Motor neuron (in vitro differentiated cells): ENCODE results near the gene PUDP. TPM values are rescaled to one million over a fixed set of nuclear protein-coding genes. Genes with fewer than 3 reads are reported as not detected.

Experiments used
- ATAC-seq, 8 experiments: fragments of 200-7000 bp; cut with Tn5 transposase; replicated peaks in 6 of 8; 2 replicates each; pipeline ENCODE4 v1.8.0; 2021; ENCODE audit warnings: mild to moderate bottlenecking in 8 of 8, moderate library complexity in 8 of 8
- H3K27ac ChIP-seq, 2 donors: fragments of 250-450 bp; sonication (Bioruptor Pico); 2 replicates each; pipeline ENCODE4 v1.9.0; 2021; ENCODE audit warnings: antibody characterized with exemption in 2 of 2, mild to moderate bottlenecking in 2 of 2, moderate library complexity in 1 of 2
- H3K4me1 ChIP-seq, 2 donors: fragments of 250-450 bp; sonication (Bioruptor Pico); replicated peaks in 1 of 2; 2 replicates each; pipeline ENCODE4 v1.6.1; 2021; ENCODE audit warnings: antibody characterized with exemption in 2 of 2, mild to moderate bottlenecking in 2 of 2, moderate library complexity in 1 of 2
- H3K4me3 ChIP-seq, 5 donors: fragments of 250-450 bp; sonication (Bioruptor Pico); 2 replicates each; pipeline ENCODE4 v1.9.0; 2021; ENCODE audit warnings: antibody characterized with exemption in 5 of 5, mild to moderate bottlenecking in 5 of 5, moderate library complexity in 4 of 5
- WGBS, 10 experiments: fragments of 450-650 bp; shearing (Covaris generic); methylation state at CpG; one replicate each; pipeline ENCODE4 v1.0.0; 2022; 5-methylcytosine and 5-hydroxymethylcytosine counted together
- in situ Hi-C, 9 experiments: fragments of 400-800 bp; cut with MboI; loops; one replicate each; pipeline ENCODE4 v1.15.0; 2021; ENCODE audit warnings: low sequenced_read_pairs in 9 of 9, low pct_unique_long_range_greater_than_20kb in 2 of 9; ENCODE audit not compliant: unreplicated experiment in 9 of 9
- total RNA-seq, 8 experiments: library from RNA; unstranded; fragments of 300-600 nt; gene quantifications; 2 replicates each; pipeline versions ENCODE4 v1.2.3 to v1.2.4, GENCODE V29; 2022

The PUDP gene
- total RNA-seq, 8 experiments from 2014 or later: 5.4 to 17.7 (median 10.6) TPM

DNA sequence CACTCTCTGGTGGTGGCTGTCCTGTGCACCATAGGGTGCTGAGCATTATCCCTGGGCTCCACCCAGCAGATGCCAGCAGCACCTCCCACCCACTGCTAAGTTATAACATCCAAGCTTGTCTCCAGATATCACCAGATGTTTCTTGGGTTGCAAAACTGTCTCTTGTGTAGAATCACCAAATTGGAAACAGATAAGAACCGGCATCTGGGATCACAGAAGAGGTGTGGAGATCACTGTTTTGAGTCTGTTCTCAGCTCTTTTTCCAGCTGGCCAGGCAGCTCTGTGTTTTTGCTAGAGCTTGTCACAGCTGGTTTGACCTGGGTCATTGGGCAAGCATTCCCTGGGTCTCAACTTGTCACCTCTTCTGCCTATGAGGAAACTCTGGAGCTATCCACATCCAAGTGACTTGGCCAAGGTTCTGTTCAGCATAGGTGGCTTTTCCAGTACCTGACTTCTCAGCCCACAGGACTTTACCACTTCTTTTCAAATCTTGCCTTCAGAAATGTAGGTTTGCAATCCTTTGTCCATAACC, 15.3 kb upstream of the PUDP start:
- WGBS, 10 experiments: 60 to 100% methylated on average over 1 of the region's 1 CpG; no CpG with 5 or more reads in 8 of the 10 experiments
- Histone ChIP-seq H3K4me3 (no peak overlapping the region), H3K27ac (no peak overlapping the region), H3K4me1 (no peaks in the 10 kb centered on the region)
- ATAC-seq: no peak
- in situ Hi-C loops: no loop called here

DNA sequence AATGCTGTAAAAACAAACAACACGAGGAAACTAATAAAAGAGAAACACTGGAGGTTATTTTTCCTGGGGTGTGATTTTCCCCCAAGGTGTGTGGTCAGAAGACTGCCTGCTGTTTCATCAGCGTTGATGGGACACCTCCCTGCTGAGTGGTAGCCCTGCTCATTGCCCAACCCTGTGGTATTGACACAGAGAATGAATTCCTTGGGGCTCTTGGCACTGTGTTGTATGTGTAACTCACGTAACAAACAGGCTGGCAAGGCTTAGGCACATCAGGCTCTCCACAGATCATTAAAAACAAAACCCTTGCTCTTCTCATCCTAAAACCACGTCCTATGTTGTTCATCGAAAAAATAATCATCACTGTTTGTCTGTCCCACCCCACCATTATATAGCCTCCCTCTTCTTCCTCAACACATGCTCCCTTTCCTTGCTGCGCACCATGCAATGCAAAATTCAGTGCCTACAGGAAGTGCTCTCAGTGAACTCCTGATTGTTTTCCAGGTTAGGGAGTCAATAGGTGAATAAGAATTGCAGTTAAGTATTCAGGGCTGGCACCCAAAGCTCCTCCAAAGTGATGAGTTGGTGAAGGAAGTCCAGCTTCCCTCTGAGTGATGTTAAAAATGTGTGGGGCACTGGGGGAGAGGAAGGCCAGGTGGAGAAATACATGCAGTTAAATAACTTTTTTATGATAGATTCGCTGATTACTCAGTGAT, 11.4 kb upstream of the PUDP start:
- no peak overlapping the region for H3K27ac ChIP-seq
- peak in 3 of 8 experiments; percentile 28 to 32 (median 29) for ATAC-seq
- in situ Hi-C loops: no loop called here
- no peak overlapping the region for H3K4me3 ChIP-seq
- H3K4me1 ChIP-seq: peaks cover 0 to 4% of the 10 kb centered on the region in 2 donors
- WGBS, 10 experiments: 40 to 100% (median 84%) methylated on average over 1 to 5 of the region's 7 CpGs; no CpG with 5 or more reads in 4 of the 10 experiments

DNA sequence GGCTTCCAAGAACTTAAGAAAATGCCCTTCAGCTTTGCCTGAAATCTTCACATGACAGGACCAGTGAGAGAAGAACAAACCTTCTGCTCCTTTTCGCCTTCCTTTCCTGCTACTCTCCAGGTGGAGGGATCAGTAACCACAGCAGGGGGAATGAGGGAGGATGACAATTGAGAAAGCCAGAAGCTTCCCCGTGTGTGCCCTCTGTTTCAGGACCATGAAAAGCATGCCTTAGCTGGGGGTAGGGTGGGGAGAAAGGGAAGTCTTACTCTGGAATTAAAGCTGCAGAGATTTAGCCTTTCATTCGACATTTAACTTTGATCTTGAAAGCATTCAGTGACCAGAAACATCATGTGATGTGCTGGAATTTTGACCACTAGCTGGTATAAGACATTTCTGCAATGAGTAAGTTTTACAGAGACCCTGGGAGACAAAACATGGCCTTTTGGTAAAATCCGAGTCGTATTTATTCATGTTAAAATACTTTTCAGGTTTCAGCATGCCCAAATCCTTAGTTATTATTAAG, 10.6 kb upstream of the PUDP start:
- no peak for ATAC-seq

DNA sequence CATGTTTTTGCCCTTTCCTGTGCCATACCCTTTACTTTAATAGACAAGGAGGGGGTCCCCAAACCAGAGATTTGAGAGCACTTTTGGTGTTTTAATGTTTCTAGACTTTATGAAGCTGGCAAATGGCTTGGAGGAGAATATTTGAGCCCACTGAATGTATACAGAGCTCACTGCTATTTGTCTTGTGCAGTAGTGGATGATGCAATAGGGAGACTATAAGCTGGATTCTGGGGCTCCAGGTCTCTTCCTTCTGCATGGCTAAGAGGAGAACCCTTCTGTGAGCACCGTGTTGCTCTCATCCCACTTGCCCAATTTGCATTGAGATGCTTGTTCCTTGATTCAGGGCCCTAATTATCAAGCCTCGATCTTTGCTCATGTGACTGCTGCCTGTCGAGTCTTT, 8.9 kb upstream of the PUDP start:
- no peak overlapping the region for H3K4me3 ChIP-seq
- ATAC-seq: no peak
- H3K27ac ChIP-seq: no peak overlapping the region
- 0 to 76% (median 62%) methylated on average over 1 to 3 of the region's 3 CpGs; no CpG with 5 or more reads in 6 of the 10 experiments for WGBS, 10 experiments
- peaks cover 0 to 4% of the 10 kb centered on the region in 2 donors for H3K4me1 ChIP-seq
- in situ Hi-C loops: no loop called here

More for the DNA sequence above, 10.6 kb upstream of the PUDP start:
- no peak overlapping the region for H3K27ac ChIP-seq
- no peak overlapping the region for H3K4me3 ChIP-seq
- in situ Hi-C loops: no loop called here
- WGBS, 10 experiments: 65 to 100% (median 80%) methylated on average over 2 to 4 of the region's 5 CpGs; no CpG with 5 or more reads in 3 of the 10 experiments
- H3K4me1 ChIP-seq: peaks cover 0 to 4% of the 10 kb centered on the region in 2 donors

GRCh38 chrX:7155163-7155562, 7.2 kb upstream of the PUDP start:
- no peak for ATAC-seq
- Histone ChIP-seq H3K4me1 (peaks cover 0 to 4% of the 10 kb centered on the region in 2 donors), H3K4me3 (no peak overlapping the region), H3K27ac (no peak overlapping the region)
- 63 to 100% (median 100%) methylated on average over 1 of the region's 1 CpG; no CpG with 5 or more reads in 7 of the 10 experiments for WGBS, 10 experiments
- in situ Hi-C loops: no loop called here

- Histone ChIP-seq H3K27ac (no peak overlapping the region), H3K4me1 (peaks cover 0 to 6% of the 10 kb centered on the region in 2 donors), H3K4me3 (no peak overlapping the region)
- 28 to 100% (median 63%) methylated on average over 1 to 6 of the region's 7 CpGs; no CpG with 5 or more reads in 2 of the 10 experiments for WGBS, 10 experiments
- no peak for ATAC-seq
- in situ Hi-C loops: no loop called here
Observed at GRCh38 chrX:7154041-7154597, 6.2 kb upstream of the PUDP start.

GRCh38 chrX:7153231-7153630, 5.3 kb upstream of the PUDP start:
- H3K4me3 ChIP-seq: no peak overlapping the region
- WGBS, 10 experiments: 70 to 100% (median 93%) methylated on average over 1 to 2 of the region's 2 CpGs; no CpG with 5 or more reads in 2 of the 10 experiments
- ATAC-seq: no peak
- no peak overlapping the region for H3K27ac ChIP-seq
- peaks cover 0 to 11% of the 10 kb centered on the region in 2 donors for H3K4me1 ChIP-seq
- in situ Hi-C loops: no loop called here

DNA sequence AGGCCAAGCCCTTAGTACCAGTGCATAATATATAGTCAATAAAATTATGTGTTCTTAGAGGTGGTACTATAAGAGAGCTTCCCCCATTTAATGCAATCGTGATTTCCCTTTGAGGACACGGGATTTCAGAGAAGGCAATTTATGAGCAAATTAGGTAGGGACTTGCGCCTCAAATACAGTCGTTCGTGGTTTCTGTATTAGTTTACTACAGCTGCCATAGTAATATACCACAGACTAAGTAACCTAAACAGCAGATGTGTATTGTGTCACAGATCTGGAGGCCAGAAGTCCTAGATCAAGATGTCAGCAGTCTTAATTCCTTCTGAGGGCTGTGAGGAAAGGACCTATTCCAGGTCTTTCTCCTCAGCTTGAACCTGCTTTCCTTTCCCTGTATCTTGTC, 1.5 kb upstream of the PUDP start:
- Histone ChIP-seq H3K27ac (no peak overlapping the region), H3K4me1 (peaks cover 2 to 14% of the 10 kb centered on the region in 2 donors), H3K4me3 (no peak overlapping the region)
- in situ Hi-C loops: no loop called here
- 82% methylated on average over 5 of the region's 5 CpGs; no CpG with 5 or more reads in 9 of the 10 experiments for WGBS, 10 experiments
- no peak for ATAC-seq

DNA sequence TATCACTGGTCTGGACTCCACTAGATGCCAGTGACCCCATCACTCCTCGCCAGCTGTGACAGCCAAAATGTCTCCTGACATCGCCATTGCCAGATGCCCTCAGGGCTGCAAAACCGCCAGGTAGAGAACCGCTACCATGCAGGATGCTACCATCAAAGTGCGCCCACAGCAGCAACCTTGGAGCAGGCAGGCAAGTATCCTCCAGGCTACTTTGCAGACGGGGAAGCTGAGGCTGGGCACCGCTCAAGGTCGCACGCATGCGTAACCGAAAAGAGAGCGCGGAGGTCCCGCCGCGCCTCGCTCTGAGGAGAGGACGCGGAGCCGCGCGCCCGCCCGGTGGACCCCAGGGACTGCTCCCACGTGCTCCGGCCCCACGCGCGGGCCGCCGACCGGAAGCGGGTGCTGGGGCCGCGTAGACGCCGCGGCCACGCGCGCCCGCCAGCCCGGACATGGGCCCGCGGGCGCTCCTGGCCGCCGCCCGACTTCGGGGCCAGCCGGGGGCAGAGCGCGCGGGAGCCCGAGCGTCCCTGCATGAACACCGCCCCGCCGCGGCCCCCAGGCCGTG, 458 bp downstream of the PUDP start, which contains the start of gene STS:
STS (plus strand) TSS at position 300 of the 565 bp plus-strand sequence. CDS start 105,488 bp downstream, outside the sequence.
- Histone ChIP-seq H3K4me3 (peak within 1 kb of the TSS; percentile 67 to 81 (median 74)), H3K4me1 (peaks cover 2 to 14% of the 10 kb centered on the region in 2 donors), H3K27ac (peak within 1 kb of the TSS; percentile 96 to 98)
- in situ Hi-C loops: no loop called here
- peak; percentile 56 to 71 (median 71) for ATAC-seq
- no CpG with 5 or more reads among the region's 61 CpGs for WGBS, 10 experiments

GRCh38 chrX:7146703-7147412, 1.1 kb downstream of the PUDP start:
- 27 to 100% (median 33%) methylated on average over 1 to 6 of the region's 13 CpGs; no CpG with 5 or more reads in 6 of the 10 experiments for WGBS, 10 experiments
- peak in 5 of 8 experiments; percentile 8 to 34 (median 25) for ATAC-seq
- Histone ChIP-seq H3K4me1 (peaks cover 2 to 14% of the 10 kb centered on the region in 2 donors), H3K27ac (peak overlapping the region; percentile 96 to 98), H3K4me3 (peak overlapping the region; percentile 67 to 81 (median 74))
- in situ Hi-C loops: no loop called here

GRCh38 chrX:7146020-7146702, 1.8 kb downstream of the PUDP start:
- no peak overlapping the region for H3K27ac ChIP-seq
- peaks cover 2 to 14% of the 10 kb centered on the region in 2 donors for H3K4me1 ChIP-seq
- 60 to 100% (median 70%) methylated on average over 1 to 3 of the region's 3 CpGs; no CpG with 5 or more reads in 6 of the 10 experiments for WGBS, 10 experiments
- in situ Hi-C loops: no loop called here
- H3K4me3 ChIP-seq: no peak overlapping the region
- ATAC-seq: no peak

DNA sequence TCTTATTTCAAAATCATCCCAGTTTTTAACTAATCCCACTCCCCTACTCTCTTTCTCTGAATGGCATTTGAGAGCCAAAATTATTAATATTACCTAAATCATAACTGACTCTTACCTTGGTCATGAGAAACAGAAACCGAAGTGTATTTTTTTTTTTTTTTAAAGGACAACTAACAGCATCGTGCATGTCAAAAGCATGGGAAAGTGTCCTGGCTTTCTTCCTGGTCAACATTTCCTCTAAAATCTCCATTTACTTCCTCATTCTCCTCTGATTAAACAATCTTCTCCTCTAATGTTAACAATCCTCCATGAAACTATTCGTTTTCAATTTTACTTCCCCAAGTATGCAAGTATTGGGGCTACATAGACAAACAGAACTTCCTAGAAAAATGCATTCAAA, 2.5 kb downstream of the PUDP start:
- in situ Hi-C loops: no loop called here
- 0 to 90% (median 58%) methylated on average over 1 to 3 of the region's 3 CpGs; no CpG with 5 or more reads in 2 of the 10 experiments for WGBS, 10 experiments
- Histone ChIP-seq H3K27ac (no peak overlapping the region), H3K4me1 (peaks cover 2 to 14% of the 10 kb centered on the region in 2 donors), H3K4me3 (no peak overlapping the region)
- ATAC-seq: no peak
